ENCODE measurements around the gene XK. TPM values are rescaled to one million over a fixed set of nuclear protein-coding genes. Genes with fewer than 3 reads are reported as not detected.

Gene XK
- total RNA-seq, 2 donors from 2014 or later, result 0.17 to 0.33 TPM

GRCh38 chrX:37662181-37662580, 23.4 kb upstream of the XK start:
- ATAC-seq (no peak), DNase-seq (ENCODE audit: low spot score) (no peak)
- Mint-ChIP-seq H3K4me3 (no peak overlapping the region), H3K27me3 (peaks cover 0 to 7% of the 10 kb centered on the region in 2 donors), H3K4me1 (ENCODE audit: low read depth in 2 of 2) (no peaks in the 10 kb centered on the region), H3K36me3 (peaks cover 9% of the 10 kb centered on the region), H3K27ac (no peak overlapping the region), H3K9me3 (peaks cover 7% of the 10 kb centered on the region)

DNA sequence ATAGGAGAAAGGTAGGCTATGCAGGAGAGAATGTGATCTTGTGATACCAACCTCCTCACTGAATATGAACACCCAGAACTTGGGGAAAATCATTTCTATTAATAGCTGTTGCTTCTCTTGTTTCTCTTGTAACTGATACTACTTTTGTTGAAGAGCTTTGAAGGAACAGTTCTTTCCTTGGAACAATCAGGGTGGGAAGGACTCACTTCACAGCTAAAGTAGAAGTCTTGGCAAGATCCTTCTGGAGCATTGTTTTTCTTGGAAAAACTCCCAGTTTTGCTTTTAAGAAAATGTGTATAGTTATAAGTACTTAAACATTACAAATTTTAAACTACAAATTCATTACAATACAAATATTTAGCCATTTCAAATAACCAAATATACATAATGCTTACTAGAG, 19.1 kb upstream of the XK start:
- Mint-ChIP-seq H3K27ac (no peak overlapping the region), H3K4me3 (no peak overlapping the region), H3K36me3 (peaks cover 9% of the 10 kb centered on the region), H3K27me3 (peaks cover 0 to 7% of the 10 kb centered on the region in 2 donors), H3K9me3 (peaks cover 7% of the 10 kb centered on the region), H3K4me1 (ENCODE audit: low read depth in 2 of 2) (no peaks in the 10 kb centered on the region)
- no peak for ATAC-seq
- no peak for DNase-seq (ENCODE audit: low spot score)

- H3K36me3 Mint-ChIP-seq, result peaks cover 9% of the 10 kb centered on the region
- no peaks in the 10 kb centered on the region for H3K4me1 Mint-ChIP-seq (ENCODE audit: low read depth in 2 of 2)
These were observed 18.4 kb upstream of the XK start for GRCh38 chrX:37667141-37667540.

DNA sequence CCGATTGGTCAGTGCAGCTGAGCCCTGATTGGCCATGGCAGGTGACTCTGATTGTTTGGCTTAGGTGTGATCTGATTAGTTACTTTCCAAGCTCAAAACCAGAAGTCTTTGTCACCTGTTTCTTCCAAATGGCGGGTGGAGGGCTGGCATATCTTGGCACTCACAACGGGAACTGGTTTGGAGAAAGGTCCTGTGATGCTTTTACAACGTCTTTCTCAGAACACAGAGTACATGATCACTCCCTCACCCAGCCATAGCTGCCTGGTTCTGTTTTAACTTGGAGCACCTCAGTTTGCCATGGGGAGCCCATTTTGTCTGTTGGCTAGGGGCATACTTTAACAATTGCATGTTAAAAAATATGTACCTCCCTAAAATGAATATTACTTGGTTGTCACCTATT, 13.0 kb upstream of the XK start:
- no peak overlapping the region for H3K27ac Mint-ChIP-seq
- H3K9me3 Mint-ChIP-seq, result no peaks in the 10 kb centered on the region
- ATAC-seq, result no peak
- no peaks in the 10 kb centered on the region for H3K4me1 Mint-ChIP-seq (ENCODE audit: low read depth in 2 of 2)
- no peaks in the 10 kb centered on the region for H3K36me3 Mint-ChIP-seq
- H3K4me3 Mint-ChIP-seq, result no peak overlapping the region
- H3K27me3 Mint-ChIP-seq, result peaks cover 0 to 6% of the 10 kb centered on the region in 2 donors
- no peak for DNase-seq (ENCODE audit: low spot score)

More at GRCh38 chrX:37667141-37667540, 18.4 kb upstream of the XK start:
- no peak for DNase-seq (ENCODE audit: low spot score)
- no peak for ATAC-seq
- Mint-ChIP-seq H3K27me3 (peaks cover 0 to 8% of the 10 kb centered on the region in 2 donors), H3K4me3 (no peak overlapping the region), H3K27ac (no peak overlapping the region), H3K9me3 (peaks cover 7% of the 10 kb centered on the region)

GRCh38 chrX:37676811-37677210, 8.8 kb upstream of the XK start:
- no peak for ATAC-seq
- no peaks in the 10 kb centered on the region for H3K9me3 Mint-ChIP-seq
- no peak for DNase-seq (ENCODE audit: low spot score)
- no peak overlapping the region for H3K4me3 Mint-ChIP-seq
- no peaks in the 10 kb centered on the region for H3K4me1 Mint-ChIP-seq (ENCODE audit: low read depth in 2 of 2)
- H3K27ac Mint-ChIP-seq, result no peak overlapping the region
- H3K27me3 Mint-ChIP-seq, result peaks cover 0 to 3% of the 10 kb centered on the region in 2 donors
- H3K36me3 Mint-ChIP-seq, result no peaks in the 10 kb centered on the region

GRCh38 chrX:37677243-37677642, 8.3 kb upstream of the XK start:
- Mint-ChIP-seq H3K27me3 (peaks cover 0 to 3% of the 10 kb centered on the region in 2 donors), H3K9me3 (no peaks in the 10 kb centered on the region), H3K27ac (no peak overlapping the region), H3K4me3 (no peak overlapping the region), H3K36me3 (no peaks in the 10 kb centered on the region), H3K4me1 (ENCODE audit: low read depth in 2 of 2) (no peaks in the 10 kb centered on the region)
- no peak for DNase-seq (ENCODE audit: low spot score)
- ATAC-seq, result no peak

DNA sequence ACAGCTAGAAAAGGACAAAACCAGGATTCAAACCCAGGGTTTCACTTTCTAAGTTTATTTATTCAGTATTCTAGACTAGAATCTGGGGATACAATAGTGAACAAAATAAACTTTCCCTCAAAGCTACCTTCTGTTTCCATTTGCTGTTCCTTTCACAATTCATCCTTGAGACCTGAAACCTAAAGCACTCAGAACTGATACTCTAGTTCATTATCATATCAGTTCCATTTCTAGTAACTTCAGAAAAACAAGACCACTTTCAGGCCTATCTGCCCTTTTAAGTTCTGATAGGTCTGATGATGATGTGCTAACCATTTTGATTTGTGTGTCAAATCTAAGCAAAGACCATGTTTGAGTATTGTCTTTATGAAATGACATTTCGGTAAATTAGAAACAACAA, 7.8 kb upstream of the XK start:
- DNase-seq (ENCODE audit: low spot score) (no peak), ATAC-seq (no peak)
- peaks cover 0 to 3% of the 10 kb centered on the region in 2 donors for H3K27me3 Mint-ChIP-seq
- H3K9me3 Mint-ChIP-seq, result no peaks in the 10 kb centered on the region
- H3K4me1 Mint-ChIP-seq (ENCODE audit: low read depth in 2 of 2), result no peaks in the 10 kb centered on the region
- no peak overlapping the region for H3K4me3 Mint-ChIP-seq
- no peak overlapping the region for H3K27ac Mint-ChIP-seq
- H3K36me3 Mint-ChIP-seq, result no peaks in the 10 kb centered on the region

DNA sequence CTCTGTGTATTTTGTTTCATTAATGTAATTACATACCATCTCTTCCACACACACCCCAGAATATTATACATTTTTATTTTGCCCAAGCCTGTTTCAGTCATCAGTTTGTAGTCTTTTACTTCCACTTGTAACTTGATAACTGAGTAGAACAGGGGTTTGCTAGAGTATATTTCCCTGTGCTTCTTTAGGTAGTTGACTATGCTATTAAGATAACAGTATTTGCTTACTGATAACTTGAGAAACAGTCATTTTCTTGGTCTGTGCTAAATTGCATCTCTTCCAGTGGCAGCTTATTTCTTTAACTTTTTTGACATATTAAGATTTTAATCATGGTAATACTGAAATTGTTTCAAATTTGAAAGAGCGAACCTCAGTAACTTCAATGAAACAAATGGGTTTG, 7.0 kb upstream of the XK start:
- Mint-ChIP-seq H3K27ac (no peak overlapping the region), H3K36me3 (no peaks in the 10 kb centered on the region), H3K4me1 (ENCODE audit: low read depth in 2 of 2) (no peaks in the 10 kb centered on the region), H3K27me3 (peaks cover 0 to 3% of the 10 kb centered on the region in 2 donors), H3K4me3 (no peak overlapping the region), H3K9me3 (no peaks in the 10 kb centered on the region)
- no peak for ATAC-seq
- DNase-seq (ENCODE audit: low spot score), result no peak

DNA sequence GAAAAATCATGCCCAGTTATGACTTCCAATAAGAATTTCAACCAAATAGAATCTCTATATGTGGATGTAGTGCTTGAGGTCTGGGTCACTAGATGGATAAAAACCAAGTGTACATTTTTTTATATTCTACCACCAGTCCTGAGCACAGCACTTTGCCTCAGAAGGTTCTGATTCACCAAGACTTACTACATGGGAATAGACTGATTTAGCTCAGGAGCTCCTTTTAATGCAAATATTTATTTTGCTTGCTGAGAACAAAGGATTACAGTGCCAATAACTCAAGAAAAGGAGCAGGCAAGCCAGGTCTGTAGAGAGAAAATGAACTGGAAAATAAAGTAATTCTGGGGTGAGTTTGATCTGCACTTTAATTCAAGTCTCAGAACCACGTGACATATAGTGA, 6.4 kb upstream of the XK start:
- Mint-ChIP-seq H3K4me3 (no peak overlapping the region), H3K36me3 (no peaks in the 10 kb centered on the region), H3K9me3 (no peaks in the 10 kb centered on the region), H3K4me1 (ENCODE audit: low read depth in 2 of 2) (no peaks in the 10 kb centered on the region), H3K27ac (no peak overlapping the region), H3K27me3 (peaks cover 0 to 3% of the 10 kb centered on the region in 2 donors)
- DNase-seq (ENCODE audit: low spot score), result no peak
- no peak for ATAC-seq

DNA sequence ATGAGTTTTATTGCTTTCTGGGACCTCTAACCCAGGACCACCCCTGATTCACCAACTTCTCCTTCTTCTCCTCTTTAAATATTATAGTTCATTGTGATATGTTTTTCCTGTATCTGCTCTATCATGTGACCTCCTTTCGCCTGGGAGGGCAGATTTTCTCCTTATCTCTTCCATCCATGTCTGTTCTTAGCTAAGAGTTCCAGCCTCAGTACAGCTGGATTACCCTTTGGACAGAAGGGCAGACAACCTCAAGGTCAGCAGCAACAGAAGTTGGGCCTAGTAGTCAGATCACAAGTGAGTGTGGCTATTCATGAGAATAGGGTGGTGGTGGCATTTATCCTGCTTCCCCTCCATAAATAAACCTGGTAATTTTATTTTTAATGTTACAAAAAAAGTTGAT, 5.7 kb upstream of the XK start:
- Mint-ChIP-seq H3K4me1 (ENCODE audit: low read depth in 2 of 2) (no peaks in the 10 kb centered on the region), H3K9me3 (no peaks in the 10 kb centered on the region), H3K4me3 (no peak overlapping the region), H3K36me3 (no peaks in the 10 kb centered on the region), H3K27me3 (peaks cover 0 to 6% of the 10 kb centered on the region in 2 donors), H3K27ac (no peak overlapping the region)
- no peak for DNase-seq (ENCODE audit: low spot score)
- no peak for ATAC-seq

GRCh38 chrX:37684426-37684825, 1.2 kb upstream of the XK start:
- Mint-ChIP-seq H3K4me3 (peak overlapping the region; percentile 39), H3K27ac (no peak overlapping the region)

GRCh38 chrX:37684973-37685372, 618 bp upstream of the XK start:
- no peak for ATAC-seq
- Mint-ChIP-seq H3K27me3 (peaks cover 0 to 6% of the 10 kb centered on the region in 2 donors), H3K4me3 (peak overlapping the region; percentile 39), H3K27ac (no peak overlapping the region), H3K9me3 (no peaks in the 10 kb centered on the region), H3K36me3 (no peaks in the 10 kb centered on the region), H3K4me1 (ENCODE audit: low read depth in 2 of 2) (no peaks in the 10 kb centered on the region)
- no peak for DNase-seq (ENCODE audit: low spot score)

More at GRCh38 chrX:37684426-37684825, 1.2 kb upstream of the XK start:
- no peaks in the 10 kb centered on the region for H3K9me3 Mint-ChIP-seq
- DNase-seq (ENCODE audit: low spot score) (no peak), ATAC-seq (no peak)
- H3K36me3 Mint-ChIP-seq, result no peaks in the 10 kb centered on the region
- H3K27me3 Mint-ChIP-seq, result peaks cover 0 to 6% of the 10 kb centered on the region in 2 donors
- no peaks in the 10 kb centered on the region for H3K4me1 Mint-ChIP-seq (ENCODE audit: low read depth in 2 of 2)

GRCh38 chrX:37686369-37686995, 891 bp downstream of the XK start:
- ATAC-seq (no peak), DNase-seq (ENCODE audit: low spot score) (no peak)
- no peak overlapping the region for H3K27ac Mint-ChIP-seq
- peak overlapping the region; percentile 50 for H3K4me3 Mint-ChIP-seq
- H3K4me1 Mint-ChIP-seq (ENCODE audit: low read depth in 2 of 2), result no peaks in the 10 kb centered on the region
- H3K36me3 Mint-ChIP-seq, result no peaks in the 10 kb centered on the region
- peaks cover 0 to 6% of the 10 kb centered on the region in 2 donors for H3K27me3 Mint-ChIP-seq
- H3K9me3 Mint-ChIP-seq, result no peaks in the 10 kb centered on the region

DNA sequence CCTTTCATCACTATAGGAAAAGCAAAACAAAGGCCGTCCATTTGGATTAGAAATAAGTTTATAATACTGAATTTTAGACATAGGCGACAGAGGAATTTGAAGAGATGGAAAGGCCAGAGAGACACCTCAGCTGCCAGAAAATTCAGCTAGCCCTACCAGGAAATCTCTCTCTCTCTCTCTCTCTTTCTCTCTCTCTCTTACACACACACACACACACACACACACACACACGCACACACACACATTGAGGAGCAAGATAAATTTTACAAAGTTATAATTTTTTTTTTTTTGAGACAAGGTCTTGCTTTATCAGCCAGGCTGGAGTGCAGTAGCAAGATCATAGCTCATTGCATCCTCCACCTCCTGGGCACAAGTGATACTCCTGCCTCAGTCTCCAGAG, 1.4 kb downstream of the XK start:
- ATAC-seq, result no peak
- Mint-ChIP-seq H3K4me1 (ENCODE audit: low read depth in 2 of 2) (no peaks in the 10 kb centered on the region), H3K27ac (no peak overlapping the region), H3K36me3 (no peaks in the 10 kb centered on the region), H3K4me3 (no peak overlapping the region), H3K27me3 (peaks cover 0 to 6% of the 10 kb centered on the region in 2 donors), H3K9me3 (no peaks in the 10 kb centered on the region)
- DNase-seq (ENCODE audit: low spot score), result no peak

GRCh38 chrX:37690119-37690518, 4.5 kb downstream of the XK start:
- no peak for DNase-seq (ENCODE audit: low spot score)
- Mint-ChIP-seq H3K36me3 (no peaks in the 10 kb centered on the region), H3K27ac (no peak overlapping the region), H3K4me1 (ENCODE audit: low read depth in 2 of 2) (no peaks in the 10 kb centered on the region), H3K9me3 (no peaks in the 10 kb centered on the region), H3K27me3 (peaks cover 0 to 4% of the 10 kb centered on the region in 2 donors), H3K4me3 (no peak overlapping the region)
- ATAC-seq, result no peak
